Lower leg skin (tissue), 4 donors: Measurements from ENCODE around the gene AP1G2. TPM values are rescaled to one million over a fixed set of nuclear protein-coding genes. Genes with fewer than 3 reads are reported as not detected.

Source experiments
- DNase-seq, 2 donors: peaks; one replicate each; pipeline ENCODE4 v3.0.0-alpha.2; 2019; ENCODE audit warnings: low spot score in 2 of 2
- H3K4me3 ChIP-seq: fragments of 200-600 bp; sonication (generic); 2 replicates; pipeline ENCODE4 v1.5.1; 2017; ENCODE audit warnings: mild to moderate bottlenecking, low read depth; ENCODE audit not compliant: poor library complexity, severe bottlenecking
- POLR2A ChIP-seq, 2 donors: fragments of 450-650 bp; IDR thresholded peaks; one replicate each; pipeline ENCODE4 v1.6.1; 2016 to 2017; ENCODE audit warnings: antibody characterized with exemption in 2 of 2, mild to moderate bottlenecking in 1 of 2, moderate library complexity in 1 of 2
- WGBS, 2 donors: methylation state at CpG; one replicate each; pipeline ENCODE4 v1.1.5; 2018; 5-methylcytosine and 5-hydroxymethylcytosine counted together
- intact Hi-C: fragments of 100-400 bp; cut with DNase I; formaldehyde crosslinking; loops from one replicate; pipeline ENCODE4 v1.15.0; 2023; ENCODE audit warnings: low total_unique reads
- total RNA-seq, 4 donors: library from RNA; depleted of rRNA; stranded (reverse); fragments of >200 nt; gene quantifications; one replicate each; pipeline ENCODE4 v1.1.0, GENCODE V29; 2016
- TF ChIP-seq, protein P1 (sequence below), 3 donors: fragments of 450-650 bp; IDR thresholded peaks; one replicate each; pipeline ENCODE4 v1.5.1; 2016; ENCODE audit warnings: antibody characterized with exemption in 3 of 3, mild to moderate bottlenecking in 3 of 3, moderate library complexity in 2 of 3

Gene AP1G2
- total RNA-seq, 4 donors from 2014 or later = 113 to 206 (median 141) TPM

DNA sequence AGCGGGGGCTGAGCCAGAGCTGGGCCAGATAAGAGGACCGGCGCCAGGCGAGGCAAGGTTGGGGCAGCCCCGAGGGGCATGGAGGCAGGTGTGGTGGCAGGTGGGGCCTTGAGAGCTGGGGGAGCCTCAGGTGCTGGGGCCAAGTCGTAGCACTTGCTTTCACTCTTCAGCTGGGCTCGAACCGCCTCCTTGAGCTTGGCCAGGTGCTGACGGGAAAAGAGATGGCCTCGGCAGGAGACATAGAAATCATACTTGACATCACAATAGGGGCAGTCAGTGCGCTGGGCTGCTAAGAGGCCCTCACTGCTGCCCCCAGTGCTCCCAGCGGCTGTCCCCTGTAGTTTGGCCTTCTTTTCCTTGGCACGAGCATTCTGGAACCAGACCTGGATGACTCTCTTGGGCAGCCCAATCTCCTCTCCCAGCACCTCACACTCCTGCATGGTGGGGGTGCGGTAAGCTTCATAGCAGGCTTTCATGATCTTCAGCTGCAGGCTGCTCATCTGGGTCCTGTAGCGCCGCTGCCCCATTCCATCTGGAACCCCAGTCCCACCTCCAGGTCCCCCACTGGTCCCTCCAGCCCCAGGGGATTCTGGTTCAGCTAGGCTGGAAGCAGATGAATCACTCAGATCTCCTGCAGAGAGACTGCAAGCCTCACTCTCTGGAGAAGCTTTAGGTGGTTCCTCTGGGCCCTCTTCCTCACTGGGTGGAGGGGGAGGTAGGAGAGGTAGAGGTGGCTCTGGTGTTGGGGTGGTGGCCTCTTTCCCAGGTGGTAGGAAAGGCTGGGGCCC is 44.2 kb downstream of the AP1G2 start:
- intact Hi-C loops = no loop called here
- H3K4me3 ChIP-seq = no peak overlapping the region
- no peak for TF ChIP-seq POLR2A (IDR thresholded peaks at IDR 0.05)
- TF ChIP-seq, protein P1, sequence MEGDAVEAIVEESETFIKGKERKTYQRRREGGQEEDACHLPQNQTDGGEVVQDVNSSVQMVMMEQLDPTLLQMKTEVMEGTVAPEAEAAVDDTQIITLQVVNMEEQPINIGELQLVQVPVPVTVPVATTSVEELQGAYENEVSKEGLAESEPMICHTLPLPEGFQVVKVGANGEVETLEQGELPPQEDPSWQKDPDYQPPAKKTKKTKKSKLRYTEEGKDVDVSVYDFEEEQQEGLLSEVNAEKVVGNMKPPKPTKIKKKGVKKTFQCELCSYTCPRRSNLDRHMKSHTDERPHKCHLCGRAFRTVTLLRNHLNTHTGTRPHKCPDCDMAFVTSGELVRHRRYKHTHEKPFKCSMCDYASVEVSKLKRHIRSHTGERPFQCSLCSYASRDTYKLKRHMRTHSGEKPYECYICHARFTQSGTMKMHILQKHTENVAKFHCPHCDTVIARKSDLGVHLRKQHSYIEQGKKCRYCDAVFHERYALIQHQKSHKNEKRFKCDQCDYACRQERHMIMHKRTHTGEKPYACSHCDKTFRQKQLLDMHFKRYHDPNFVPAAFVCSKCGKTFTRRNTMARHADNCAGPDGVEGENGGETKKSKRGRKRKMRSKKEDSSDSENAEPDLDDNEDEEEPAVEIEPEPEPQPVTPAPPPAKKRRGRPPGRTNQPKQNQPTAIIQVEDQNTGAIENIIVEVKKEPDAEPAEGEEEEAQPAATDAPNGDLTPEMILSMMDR (IDR thresholded peaks at IDR 0.05) = no peak
- 89 to 90% methylated on average over 16 of the region's 16 CpGs for WGBS, 2 donors
- DNase-seq = no peak

DNA sequence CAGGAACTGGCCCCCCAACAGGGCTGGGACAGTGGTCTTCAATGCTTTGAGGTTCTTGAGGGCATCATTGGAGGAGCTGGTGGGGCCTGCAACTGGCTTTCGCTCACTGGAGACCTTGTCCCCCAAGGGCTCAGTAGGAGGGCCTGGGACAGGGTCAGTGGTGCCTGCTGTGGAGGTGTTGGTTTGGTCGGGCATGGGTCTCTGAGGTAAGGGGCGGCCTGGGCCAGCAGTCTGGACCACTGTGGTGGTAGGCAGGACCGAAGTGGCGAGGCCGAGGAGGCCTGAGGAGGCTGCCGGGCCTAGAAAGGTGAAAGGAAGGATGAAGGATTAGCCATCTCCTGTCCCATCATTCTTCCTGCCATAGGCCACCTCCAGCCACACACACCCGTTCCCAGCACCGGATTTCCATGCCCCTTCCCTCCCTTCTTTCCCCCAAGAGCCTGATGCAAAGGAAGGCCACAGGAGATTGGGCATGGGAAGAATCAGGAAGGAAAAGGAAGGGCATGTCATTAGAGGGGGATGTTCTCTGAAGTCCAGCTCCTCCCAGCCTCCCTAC is 44.9 kb downstream of the AP1G2 start:
- no peak overlapping the region for H3K4me3 ChIP-seq
- intact Hi-C loops = no loop called here
- no peak for TF ChIP-seq POLR2A (IDR thresholded peaks at IDR 0.05)
- TF ChIP-seq, protein P1 (IDR thresholded peaks at IDR 0.05) = no peak
- 91 to 92% methylated on average over 9 of the region's 9 CpGs for WGBS, 2 donors
- DNase-seq = no peak

DNA sequence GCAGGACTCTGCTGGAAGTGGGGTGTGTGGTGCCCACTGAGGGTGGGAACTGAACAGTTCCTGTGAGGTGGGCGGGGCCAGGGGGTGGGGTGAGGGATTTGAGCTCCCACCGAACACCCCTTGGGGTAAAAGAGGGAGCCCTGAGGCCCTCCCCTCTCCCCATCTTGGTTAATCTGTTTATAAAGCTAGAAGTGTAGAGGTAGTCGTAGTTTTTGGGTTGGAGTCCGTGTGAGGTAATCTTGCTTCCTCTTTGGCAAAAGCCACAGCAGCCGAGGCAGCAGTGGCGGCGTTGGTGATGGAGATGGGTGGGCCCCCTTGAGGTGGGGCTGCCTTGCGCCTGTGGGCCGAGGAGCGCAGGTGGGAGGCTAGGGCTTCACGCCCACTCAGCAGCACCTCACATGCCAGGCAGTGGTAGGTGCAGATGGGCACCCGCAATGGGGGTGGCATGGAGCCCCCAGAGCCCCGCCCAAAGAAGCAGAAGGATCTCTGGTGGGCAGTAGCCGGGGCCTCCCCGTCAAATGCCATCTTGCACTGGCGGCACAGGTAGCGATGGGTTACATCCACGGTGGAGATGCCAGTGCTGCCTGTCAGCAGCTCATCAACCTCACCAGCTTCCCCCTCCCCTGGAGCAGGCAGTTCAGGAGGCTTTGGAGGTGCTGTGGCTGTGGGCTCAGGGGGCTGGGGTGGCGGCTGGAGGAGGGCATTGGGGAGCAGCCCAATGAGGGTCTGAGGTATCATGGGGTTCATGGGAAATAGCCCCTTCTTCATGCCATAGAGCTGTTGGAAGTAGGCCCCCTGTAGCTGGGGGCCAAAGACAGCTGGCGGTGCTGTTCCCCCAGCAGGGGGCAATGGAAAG is 45.6 kb downstream of the AP1G2 start:
- WGBS, 2 donors = 83 to 86% methylated on average over 19 to 20 of the region's 20 CpGs
- DNase-seq = no peak
- H3K4me3 ChIP-seq = no peak overlapping the region
- intact Hi-C loops = no loop called here
- TF ChIP-seq POLR2A (IDR thresholded peaks at IDR 0.05) = no peak
- TF ChIP-seq, protein P1 (IDR thresholded peaks at IDR 0.05) = no peak

DNA sequence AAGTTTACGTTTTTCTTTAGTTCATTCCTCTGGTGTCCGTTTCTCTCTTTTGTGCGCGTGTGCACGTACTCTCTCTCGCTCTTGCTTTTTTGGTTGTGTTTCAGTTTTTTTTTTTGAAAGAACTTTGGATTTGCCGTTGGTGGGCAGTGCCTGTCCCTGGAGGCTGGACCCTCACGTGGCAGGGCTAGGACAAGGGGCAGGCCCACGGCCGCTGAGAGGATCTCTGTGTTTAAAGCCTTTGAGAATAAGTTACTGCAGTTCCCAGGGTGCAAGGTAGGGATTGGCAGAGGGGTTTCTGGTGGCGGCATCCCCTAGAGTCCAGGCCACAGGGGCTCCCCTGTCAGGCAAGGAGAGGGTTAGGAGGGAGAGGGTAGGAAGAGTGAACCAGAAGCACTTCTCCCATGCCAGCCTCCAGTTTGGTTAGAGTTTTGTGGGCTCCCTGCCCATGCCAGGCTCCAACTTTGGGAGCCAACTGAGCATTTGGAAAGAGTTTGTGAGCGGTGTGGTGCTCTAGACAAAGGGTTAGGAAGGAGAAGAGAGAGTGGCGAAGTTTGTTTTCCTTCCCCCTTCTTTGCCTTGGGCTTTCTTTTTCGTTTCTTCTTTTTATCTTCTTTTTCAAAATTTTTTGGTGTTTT is 46.6 kb downstream of the AP1G2 start:
- 81 to 87% methylated on average over 14 of the region's 14 CpGs for WGBS, 2 donors
- intact Hi-C loops = no loop called here

DNA sequence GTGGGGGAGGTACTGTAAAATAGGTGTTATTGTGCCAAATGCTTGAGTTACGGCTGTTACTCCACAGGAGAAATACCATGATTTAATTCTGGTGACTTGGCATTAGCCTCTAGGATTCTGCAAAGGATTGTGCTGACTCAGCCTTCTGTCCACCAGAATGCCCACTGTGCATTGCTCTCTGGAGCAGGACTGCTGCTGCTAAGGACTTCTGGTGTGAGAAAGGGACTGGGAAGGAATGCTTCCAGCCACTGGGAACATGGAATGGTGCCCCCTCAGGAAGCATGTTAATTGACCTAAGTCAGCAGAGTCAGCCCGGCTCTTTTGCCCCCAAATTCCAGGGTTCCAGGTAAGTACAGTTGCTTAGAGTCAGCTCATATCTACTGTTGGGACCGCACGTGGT is 48.9 kb downstream of the AP1G2 start:
- WGBS, 2 donors = 76 to 81% methylated on average over 4 of the region's 4 CpGs
- H3K4me3 ChIP-seq = no peak overlapping the region
- DNase-seq = no peak
- intact Hi-C loops = no loop called here
- TF ChIP-seq, protein P1 (IDR thresholded peaks at IDR 0.05) = no peak
- no peak for TF ChIP-seq POLR2A (IDR thresholded peaks at IDR 0.05)

More for the DNA sequence above, 46.6 kb downstream of the AP1G2 start:
- TF ChIP-seq, protein P1 (IDR thresholded peaks at IDR 0.05) = no peak
- no peak for TF ChIP-seq POLR2A (IDR thresholded peaks at IDR 0.05)
- DNase-seq = no peak
- no peak overlapping the region for H3K4me3 ChIP-seq
